ENCODE results near the gene LHFPL6.
"Not testable (repeated sequence)": the region's sequence is repeated elsewhere in the genome, so short reads cannot be mapped to it uniquely, and the experiment has no call there.

The LHFPL6 gene

GRCh38 chr13:39341251-39341650, 261.7 kb downstream of the LHFPL6 start:
- no peak for DNase-seq

DNA sequence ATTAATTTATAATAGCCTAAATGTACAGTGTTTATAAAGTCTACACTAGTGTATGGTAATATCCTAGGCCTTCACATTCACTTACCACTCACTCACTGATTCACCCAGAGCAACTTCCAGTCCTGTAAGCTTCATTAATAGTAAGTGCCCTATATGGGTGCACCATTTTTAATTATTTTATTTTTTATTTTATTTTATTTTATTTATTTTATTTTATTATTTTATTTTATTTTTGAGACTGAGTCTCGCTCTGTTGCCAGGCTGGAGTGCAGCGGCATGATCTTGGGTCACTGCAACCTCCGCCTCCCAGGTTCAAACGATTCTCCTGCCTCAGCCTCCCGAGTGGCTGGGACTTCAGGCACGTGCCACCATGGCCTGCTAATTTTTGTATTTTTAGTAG, 264.9 kb downstream of the LHFPL6 start:
- DNase-seq: not testable (repeated sequence)

- DNase-seq: no peak
These were observed 266.1 kb downstream of the LHFPL6 start for GRCh38 chr13:39336937-39337336.

DNA sequence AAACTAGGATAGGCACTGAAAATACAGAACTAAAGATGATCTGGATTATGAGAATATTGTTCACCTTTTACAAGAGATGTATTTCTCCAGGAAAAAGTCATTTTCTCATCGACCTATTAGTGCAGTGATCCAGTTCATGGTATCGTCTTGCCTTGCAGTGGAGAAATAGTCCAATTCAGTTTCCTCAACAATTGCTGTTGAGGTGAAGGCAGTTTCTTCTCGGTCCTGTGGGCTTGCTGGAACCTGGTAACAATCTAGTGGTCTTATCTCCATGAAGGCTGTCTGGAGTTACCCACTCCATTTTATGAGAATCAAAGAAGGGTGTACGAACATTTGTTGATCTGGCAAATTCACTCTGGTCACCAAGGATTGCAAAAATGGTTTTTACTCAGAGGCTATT, 266.8 kb downstream of the LHFPL6 start:
- no peak for DNase-seq

DNA sequence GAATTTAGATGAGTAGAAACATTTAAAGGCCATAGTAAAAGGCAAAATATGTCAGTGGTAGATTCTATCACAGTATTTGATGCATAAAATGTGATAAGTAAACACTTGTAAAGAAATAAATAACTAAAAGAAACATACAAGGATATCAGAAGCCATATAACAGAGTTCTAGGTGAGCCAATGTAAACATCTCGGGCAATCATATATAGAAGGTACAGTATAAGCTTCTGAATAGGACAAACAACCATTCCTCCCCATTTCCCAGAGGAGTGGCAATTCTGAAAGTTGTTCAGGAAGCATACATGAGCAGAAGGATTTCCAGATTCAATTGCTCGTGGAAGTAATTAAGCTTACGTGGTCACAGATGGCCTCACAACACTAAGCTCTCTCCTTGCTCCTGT, 267.3 kb downstream of the LHFPL6 start:
- DNase-seq: no peak

DNA sequence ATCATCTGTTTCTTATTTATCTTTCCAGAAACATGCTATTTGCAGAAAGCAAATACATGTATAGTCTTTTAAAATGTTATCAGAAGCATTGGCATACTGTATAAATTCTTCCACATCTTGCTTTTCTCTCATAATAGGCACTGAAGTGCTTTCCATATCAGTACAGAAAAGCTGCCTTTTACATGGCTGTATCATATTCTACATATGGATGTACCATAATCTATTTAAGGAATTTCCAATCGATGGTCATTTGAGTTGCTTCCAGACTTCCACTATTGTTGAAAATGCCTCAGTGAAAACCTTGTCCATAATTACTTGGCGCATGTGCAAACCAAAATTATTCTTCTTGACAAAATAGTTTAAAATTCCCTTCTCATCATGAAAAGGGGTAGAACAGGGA, 272.5 kb downstream of the LHFPL6 start:
- DNase-seq: no peak

DNA sequence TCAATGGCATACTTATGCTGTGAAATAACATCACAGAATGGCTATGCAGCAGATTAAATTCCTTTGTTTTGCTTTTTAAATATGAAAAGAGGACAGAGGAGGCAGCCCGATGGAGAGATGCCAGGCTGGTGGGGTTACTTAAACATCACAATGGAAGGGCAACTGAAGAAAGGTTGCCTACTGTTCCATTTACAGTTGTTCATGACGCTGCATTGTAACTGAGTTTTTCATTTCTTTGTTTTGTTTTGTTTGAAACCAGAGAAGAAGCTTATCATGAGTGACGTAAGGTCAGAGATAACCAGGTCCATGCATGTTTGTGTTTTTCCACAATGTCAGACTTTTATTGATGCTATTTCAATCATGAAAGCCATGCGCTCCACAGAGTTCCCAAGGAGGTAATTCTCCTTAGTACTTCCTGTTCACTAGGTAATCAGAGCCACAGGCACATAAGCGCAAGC, 273.8 kb downstream of the LHFPL6 start:
- no peak for DNase-seq

- DNase-seq: no peak
These were observed 275.9 kb downstream of the LHFPL6 start for GRCh38 chr13:39327172-39327479.

GRCh38 chr13:39326469-39327171, 276.4 kb downstream of the LHFPL6 start:
- DNase-seq: no peak

- no peak for DNase-seq
These were observed 278.1 kb downstream of the LHFPL6 start for GRCh38 chr13:39324806-39325311.

GRCh38 chr13:39322836-39323585, 280.0 kb downstream of the LHFPL6 start:
- DNase-seq: no peak

DNA sequence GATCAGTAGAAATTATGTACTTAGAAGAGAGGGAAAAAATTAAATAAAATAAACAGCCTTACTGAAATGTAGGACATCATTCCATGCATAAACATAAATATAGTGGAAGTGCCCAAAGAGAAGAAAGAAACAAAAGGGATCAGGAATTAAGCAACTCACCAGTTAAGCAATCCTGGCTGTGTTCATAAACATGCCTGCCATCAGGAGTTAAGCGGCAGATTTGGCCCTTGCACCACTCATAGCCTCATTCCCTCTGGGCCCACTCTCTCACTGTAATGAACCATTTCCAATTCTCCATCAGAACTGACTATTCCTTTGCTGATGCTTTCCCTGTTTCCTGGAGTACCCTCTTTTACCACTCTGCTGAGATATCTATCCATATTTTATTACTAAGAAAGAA, 281.4 kb downstream of the LHFPL6 start:
- DNase-seq: no peak

DNA sequence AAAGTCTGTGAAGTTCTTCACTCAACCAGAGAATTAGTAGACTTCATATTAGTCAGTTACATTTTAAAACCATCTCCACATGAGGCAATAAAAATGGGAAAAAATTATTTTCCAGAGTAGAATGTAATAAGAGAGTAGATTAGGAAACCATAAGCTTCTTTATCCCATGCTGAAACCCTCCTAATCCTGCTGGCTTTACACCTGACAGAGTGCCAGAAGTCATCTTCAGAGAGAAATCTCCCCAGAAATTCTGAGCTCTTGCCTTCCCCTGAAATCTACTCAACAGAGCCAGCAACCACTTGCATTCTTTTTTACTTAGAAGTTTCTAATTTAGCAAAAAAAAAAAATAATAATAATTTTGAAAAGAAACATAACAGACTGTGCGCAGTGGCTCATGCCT, 284.8 kb downstream of the LHFPL6 start:
- no peak for DNase-seq

GRCh38 chr13:39317291-39317690, 285.7 kb downstream of the LHFPL6 start:
- no peak for DNase-seq

GRCh38 chr13:39315796-39316195, 287.2 kb downstream of the LHFPL6 start:
- no peak for DNase-seq

GRCh38 chr13:39313721-39314120, 289.3 kb downstream of the LHFPL6 start:
- no peak for DNase-seq

DNA sequence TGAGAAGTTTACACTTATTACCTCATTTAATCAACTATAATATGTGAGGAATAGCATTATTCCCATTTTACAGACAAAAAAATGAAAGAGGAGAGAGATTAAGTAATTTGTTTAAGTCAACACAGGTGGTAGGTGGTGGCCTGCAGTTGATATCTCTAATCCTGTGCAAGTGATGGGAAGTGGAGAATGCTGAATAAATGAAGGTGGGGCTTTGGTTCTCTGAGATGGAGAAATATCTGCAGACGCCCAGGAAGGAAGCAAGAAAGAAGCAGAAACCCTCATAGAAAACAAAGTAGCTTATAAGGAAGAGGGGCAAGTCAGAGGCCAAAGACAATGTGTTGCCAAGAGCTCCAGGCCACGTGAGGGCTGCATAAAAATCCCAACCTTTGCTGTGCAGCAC, 290.4 kb downstream of the LHFPL6 start:
- DNase-seq: no peak

DNA sequence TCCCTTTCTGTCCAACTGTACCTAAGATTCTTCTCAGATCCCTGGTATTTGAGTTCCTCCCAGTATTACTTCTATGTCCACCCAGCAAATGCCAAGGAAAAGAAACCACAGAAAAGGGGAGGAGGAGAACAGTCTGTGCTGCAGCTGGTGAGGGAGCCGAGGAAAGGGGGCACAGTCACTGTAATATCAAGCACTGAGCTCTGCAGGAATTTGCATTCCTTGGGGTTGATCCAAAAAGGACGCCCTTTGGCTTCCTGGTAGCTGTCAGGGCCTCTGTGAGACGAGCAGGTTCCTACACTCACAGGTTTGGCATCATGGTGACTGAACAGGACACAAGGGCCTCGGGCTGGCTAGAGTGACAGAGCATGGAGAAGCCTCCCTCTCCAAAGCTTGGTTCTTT, 291.4 kb downstream of the LHFPL6 start:
- DNase-seq: no peak

GRCh38 chr13:39310961-39311360, 292.0 kb downstream of the LHFPL6 start:
- DNase-seq: no peak

DNA sequence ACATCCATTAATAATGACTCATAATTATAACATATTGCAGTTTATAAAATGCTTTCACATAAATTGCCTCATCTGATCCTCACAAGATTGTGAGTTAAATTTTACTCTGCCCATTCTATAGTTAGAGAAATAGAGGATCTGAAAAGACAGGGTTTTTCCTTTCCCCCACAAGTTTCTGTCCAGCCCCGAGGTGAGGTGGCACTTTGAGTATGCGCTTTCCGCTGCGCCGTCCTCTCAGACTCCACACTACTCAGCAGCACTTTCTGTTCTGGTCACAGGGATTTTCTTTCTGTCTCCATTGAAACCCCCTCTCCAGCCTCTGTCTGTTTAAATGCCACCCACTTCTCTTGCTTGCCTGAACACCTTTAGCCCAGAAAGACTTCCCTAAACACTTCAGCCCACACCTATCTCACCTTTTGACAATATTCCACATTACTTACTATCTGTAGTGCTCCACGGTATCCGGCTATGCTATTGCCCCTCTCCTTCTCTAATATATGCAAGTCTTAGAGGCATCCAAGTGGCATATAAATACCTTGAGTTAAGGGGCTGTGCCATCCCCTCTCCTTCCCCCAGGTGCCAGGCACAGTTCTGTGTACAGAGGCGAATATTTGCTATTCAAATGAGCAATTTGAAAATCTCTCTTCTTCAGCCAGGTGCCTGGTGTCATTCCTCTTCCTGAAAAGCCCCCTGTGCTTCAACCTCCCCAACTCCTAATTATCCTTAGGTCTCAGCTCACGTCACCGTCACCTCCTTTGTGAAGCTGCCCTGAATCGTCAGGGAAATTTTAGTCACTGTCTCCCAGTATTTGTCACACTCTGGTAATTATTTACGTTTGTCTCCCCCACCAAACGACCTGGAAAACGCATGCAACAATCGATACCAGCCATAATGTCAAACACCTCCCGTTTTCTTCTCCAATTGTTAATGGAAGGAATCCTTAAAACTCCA, 296.1 kb downstream of the LHFPL6 start:
- no peak for DNase-seq

GRCh38 chr13:39302820-39303219, 300.2 kb downstream of the LHFPL6 start:
- DNase-seq: no peak

GRCh38 chr13:39298951-39299350, 304.0 kb downstream of the LHFPL6 start:
- DNase-seq: no peak

- no peak for DNase-seq
These were observed 305.3 kb downstream of the LHFPL6 start for GRCh38 chr13:39297664-39298171.
